ENCODE data around the gene ATP8A1.

ATP8A1 gene

GRCh38 chr4:42398871-42399331, 258.0 kb downstream of the ATP8A1 start:
- Histone ChIP-seq H3K27me3 (ENCODE audit: control insufficient read depth, low read length) (peaks cover 66% of the 10 kb centered on the region), H3K4me1 (ENCODE audit: control insufficient read depth, low read length) (peaks cover 23% of the 10 kb centered on the region), H3K4me3 (ENCODE audit: low read length) (peak overlapping the region; percentile 71), H3K9me2 (replicated peaks; ENCODE audit: control insufficient read depth, low read length) (no peaks in the 10 kb centered on the region), H3K9me3 (ENCODE audit: control insufficient read depth, insufficient read depth, low read length) (no peaks in the 10 kb centered on the region), H3F3A (ENCODE audit: control insufficient read depth, insufficient read depth) (no peaks in the 10 kb centered on the region), H4K20me1 (ENCODE audit: control insufficient read depth, insufficient read depth, low read depth, low read length) (no peaks in the 10 kb centered on the region), H3K27ac (ENCODE audit: low read depth, low read length) (no peak overlapping the region), H3K79me2 (ENCODE audit: control insufficient read depth, low read length) (no peaks in the 10 kb centered on the region), H3K36me3 (ENCODE audit: control insufficient read depth, low read length) (no peaks in the 10 kb centered on the region), H3K4me2 (ENCODE audit: low read length) (peak overlapping the region; percentile 95)
- TF ChIP-seq EZH2phosphoT487 (IDR thresholded peaks at IDR 0.05; ENCODE audit: borderline replicate concordance, low read length): no peak; the same call in none of the 2 replicates
- TF ChIP-seq CTCF (IDR thresholded peaks at IDR 0.05; ENCODE audit: low read depth, low read length, poor library complexity, severe bottlenecking): no peak

GRCh38 chr4:42398171-42398870, 258.6 kb downstream of the ATP8A1 start:
- Histone ChIP-seq H3K36me3 (ENCODE audit: control insufficient read depth, low read length) (no peaks in the 10 kb centered on the region), H4K20me1 (ENCODE audit: control insufficient read depth, insufficient read depth, low read depth, low read length) (no peaks in the 10 kb centered on the region), H3K4me1 (ENCODE audit: control insufficient read depth, low read length) (peaks cover 28% of the 10 kb centered on the region), H3K4me2 (ENCODE audit: low read length) (peak overlapping the region; percentile 95), H3K9me2 (replicated peaks; ENCODE audit: control insufficient read depth, low read length) (no peaks in the 10 kb centered on the region), H3K27ac (ENCODE audit: low read depth, low read length) (no peak overlapping the region), H3K4me3 (ENCODE audit: low read length) (peak overlapping the region; percentile 71), H3K27me3 (ENCODE audit: control insufficient read depth, low read length) (peaks cover 66% of the 10 kb centered on the region), H3K79me2 (ENCODE audit: control insufficient read depth, low read length) (no peaks in the 10 kb centered on the region), H3K9me3 (ENCODE audit: control insufficient read depth, insufficient read depth, low read length) (no peaks in the 10 kb centered on the region), H3F3A (ENCODE audit: control insufficient read depth, insufficient read depth) (no peaks in the 10 kb centered on the region)
- TF ChIP-seq CTCF (IDR thresholded peaks at IDR 0.05; ENCODE audit: low read depth, low read length, poor library complexity, severe bottlenecking): no peak
- TF ChIP-seq EZH2phosphoT487 (IDR thresholded peaks at IDR 0.05; ENCODE audit: borderline replicate concordance, low read length): peak; percentile 67

GRCh38 chr4:42397635-42398170, 259.2 kb downstream of the ATP8A1 start:
- Histone ChIP-seq H3K4me2 (ENCODE audit: low read length) (peak overlapping the region; percentile 95), H3K27me3 (ENCODE audit: control insufficient read depth, low read length) (peaks cover 64% of the 10 kb centered on the region), H3K4me3 (ENCODE audit: low read length) (peak overlapping the region; percentile 71), H3K4me1 (ENCODE audit: control insufficient read depth, low read length) (peaks cover 29% of the 10 kb centered on the region), H3K79me2 (ENCODE audit: control insufficient read depth, low read length) (no peaks in the 10 kb centered on the region), H4K20me1 (ENCODE audit: control insufficient read depth, insufficient read depth, low read depth, low read length) (no peaks in the 10 kb centered on the region), H3K36me3 (ENCODE audit: control insufficient read depth, low read length) (no peaks in the 10 kb centered on the region), H3K9me2 (replicated peaks; ENCODE audit: control insufficient read depth, low read length) (no peaks in the 10 kb centered on the region), H3F3A (ENCODE audit: control insufficient read depth, insufficient read depth) (no peaks in the 10 kb centered on the region), H3K27ac (ENCODE audit: low read depth, low read length) (no peak overlapping the region), H3K9me3 (ENCODE audit: control insufficient read depth, insufficient read depth, low read length) (no peaks in the 10 kb centered on the region)
- TF ChIP-seq CTCF (IDR thresholded peaks at IDR 0.05; ENCODE audit: low read depth, low read length, poor library complexity, severe bottlenecking) (no peak), EZH2phosphoT487 (IDR thresholded peaks at IDR 0.05; ENCODE audit: borderline replicate concordance, low read length) (no peak)
